Measurements from ENCODE around the gene HIC1.

DNA sequence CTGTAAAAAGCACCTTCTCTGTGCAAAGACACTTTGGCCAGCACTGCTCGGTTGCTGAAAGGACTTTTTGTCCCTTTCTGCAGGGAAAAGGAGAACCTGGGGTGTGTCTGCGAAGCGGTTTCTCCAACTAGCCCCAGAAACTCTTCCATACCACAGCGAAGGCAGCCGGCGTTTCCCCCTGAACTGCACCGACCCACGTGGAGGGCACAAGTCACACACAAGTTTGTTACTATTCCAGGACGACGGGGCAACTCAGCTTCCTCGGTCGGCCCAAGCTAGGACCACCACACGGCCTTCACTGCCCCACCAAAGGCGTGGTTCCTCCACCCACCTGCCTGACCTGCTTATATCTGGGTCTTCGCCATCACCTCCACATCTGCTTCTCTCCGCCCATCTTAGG is 31.6 kb upstream of the HIC1 start:
- TF ChIP-seq, protein P1, sequence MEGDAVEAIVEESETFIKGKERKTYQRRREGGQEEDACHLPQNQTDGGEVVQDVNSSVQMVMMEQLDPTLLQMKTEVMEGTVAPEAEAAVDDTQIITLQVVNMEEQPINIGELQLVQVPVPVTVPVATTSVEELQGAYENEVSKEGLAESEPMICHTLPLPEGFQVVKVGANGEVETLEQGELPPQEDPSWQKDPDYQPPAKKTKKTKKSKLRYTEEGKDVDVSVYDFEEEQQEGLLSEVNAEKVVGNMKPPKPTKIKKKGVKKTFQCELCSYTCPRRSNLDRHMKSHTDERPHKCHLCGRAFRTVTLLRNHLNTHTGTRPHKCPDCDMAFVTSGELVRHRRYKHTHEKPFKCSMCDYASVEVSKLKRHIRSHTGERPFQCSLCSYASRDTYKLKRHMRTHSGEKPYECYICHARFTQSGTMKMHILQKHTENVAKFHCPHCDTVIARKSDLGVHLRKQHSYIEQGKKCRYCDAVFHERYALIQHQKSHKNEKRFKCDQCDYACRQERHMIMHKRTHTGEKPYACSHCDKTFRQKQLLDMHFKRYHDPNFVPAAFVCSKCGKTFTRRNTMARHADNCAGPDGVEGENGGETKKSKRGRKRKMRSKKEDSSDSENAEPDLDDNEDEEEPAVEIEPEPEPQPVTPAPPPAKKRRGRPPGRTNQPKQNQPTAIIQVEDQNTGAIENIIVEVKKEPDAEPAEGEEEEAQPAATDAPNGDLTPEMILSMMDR (IDR thresholded peaks at IDR 0.05), result no peak
- TF ChIP-seq POLR2AphosphoS5 (IDR thresholded peaks at IDR 0.05), result no peak

Measured in suprapubic skin (tissue), 3 donors.